ENCODE data around the gene COL11A2.
A peak's percentile ranks its signal among the peaks of the same experiment; 100 is the strongest.
"Not testable (repeated sequence)": the region's sequence is repeated elsewhere in the genome, so short reads cannot be mapped to it uniquely, and the experiment has no call there.

Gene COL11A2

GRCh38 chr6:33192105-33192646 is at the start of gene COL11A2:
Gene COL11A2, minus strand, starts transcription at chr6:33192467. Its CDS starts 227 bp downstream, at chr6:33192240.
- DNase-seq (ENCODE audit: low read depth): no peak

GRCh38 chr6:33241968-33242367 is 49.7 kb upstream of the COL11A2 start:
- DNase-seq (ENCODE audit: low read depth): no peak

- no peak for DNase-seq (ENCODE audit: low read depth)
These were observed 45.5 kb upstream of the COL11A2 start for GRCh38 chr6:33237741-33238140.

- no peak for DNase-seq (ENCODE audit: low read depth)
These were observed 44.6 kb upstream of the COL11A2 start for GRCh38 chr6:33236852-33237251.

GRCh38 chr6:33236328-33236727 is 44.1 kb upstream of the COL11A2 start:
- DNase-seq (ENCODE audit: low read depth): no peak

GRCh38 chr6:33235221-33235634 is 43.0 kb upstream of the COL11A2 start:
- DNase-seq (ENCODE audit: low read depth): no peak

- not testable (repeated sequence) for DNase-seq (ENCODE audit: low read depth)
These were observed 34.3 kb upstream of the COL11A2 start for GRCh38 chr6:33226503-33227120.

GRCh38 chr6:33217681-33218080 is 25.4 kb upstream of the COL11A2 start:
- DNase-seq (ENCODE audit: low read depth): no peak

GRCh38 chr6:33217246-33217645 is 25.0 kb upstream of the COL11A2 start:
- DNase-seq (ENCODE audit: low read depth): no peak

GRCh38 chr6:33216117-33216649 is 23.9 kb upstream of the COL11A2 start:
- no peak for DNase-seq (ENCODE audit: low read depth)

GRCh38 chr6:33215271-33216116 is 23.2 kb upstream of the COL11A2 start:
- DNase-seq (ENCODE audit: low read depth): no peak

- DNase-seq (ENCODE audit: low read depth): no peak
These were observed 21.7 kb upstream of the COL11A2 start for GRCh38 chr6:33213989-33214335.

- DNase-seq (ENCODE audit: low read depth): no peak
These were observed 21.1 kb upstream of the COL11A2 start for GRCh38 chr6:33213166-33213988.

- no peak for DNase-seq (ENCODE audit: low read depth)
These were observed 20.5 kb upstream of the COL11A2 start for GRCh38 chr6:33212857-33213165.

GRCh38 chr6:33211666-33212422 is 19.6 kb upstream of the COL11A2 start:
- no peak for DNase-seq (ENCODE audit: low read depth)

GRCh38 chr6:33211136-33211535 is 18.9 kb upstream of the COL11A2 start:
- no peak for DNase-seq (ENCODE audit: low read depth)

GRCh38 chr6:33209856-33210255 is 17.6 kb upstream of the COL11A2 start:
- DNase-seq (ENCODE audit: low read depth): no peak

- DNase-seq (ENCODE audit: low read depth): peak; percentile 77
These were observed 16.1 kb upstream of the COL11A2 start, which contains the start of gene RING1 for GRCh38 chr6:33208091-33208967. Gene RING1, plus strand, starts transcription at chr6:33208500. Its CDS starts 323 bp downstream, at chr6:33208823.

- no peak for DNase-seq (ENCODE audit: low read depth)
These were observed 15.4 kb upstream of the COL11A2 start for GRCh38 chr6:33207552-33208090.

Data from stimulated activated CD8-positive, alpha-beta memory T cell treated with anti-CD3 and anti-CD28 coated beads, Interleukin-12 subunit alpha, Interleukin-12 subunit beta, amount 100 ng/mL, for 1 hour (primary cell).